ENCODE measurements around the gene SLC4A8.

GRCh38 chr12:51482929-51483697, 58.5 kb downstream of the SLC4A8 start:
- TF ChIP-seq CTCF (IDR thresholded peaks at IDR 0.05), result no peak
- no peak for TF ChIP-seq POLR2A (IDR thresholded peaks at IDR 0.05)
